ENCODE data around the gene APOBEC4. TPM values are rescaled to one million over a fixed set of nuclear protein-coding genes. Genes with fewer than 3 reads are reported as not detected.

Gene APOBEC4
- polyA plus RNA-seq, 1 experiment = not detected

GRCh38 chr1:183652107-183652506, 1.0 kb downstream of the APOBEC4 start:
- H3K27ac ChIP-seq (ENCODE audit: low read depth, low read length) = no peak overlapping the region
- ChIA-PET POLR2A (no interaction called here), CTCF (interaction anchor here (1.2 to 6.2 kb wide), 3 partner anchors 33 to 264 kb away, joined by 7 to 254 read pairs (median 126); no protein-coding TSS in a partner anchor)
- no peaks in the 10 kb centered on the region for H3K27me3 ChIP-seq (ENCODE audit: control insufficient read depth, insufficient read depth, low read length)
- no peak for TF ChIP-seq CTCF (IDR thresholded peaks at IDR 0.05; ENCODE audit: low read depth, low read length)
- no peak for DNase-seq (ENCODE audit: low read depth, low spot score)
- H3K4me3 ChIP-seq (ENCODE audit: low read depth, low read length) = no peak overlapping the region
- no peaks in the 10 kb centered on the region for H3K9me3 ChIP-seq (ENCODE audit: control insufficient read depth, insufficient read depth, low read length)

GRCh38 chr1:183651612-183652011, 1.5 kb downstream of the APOBEC4 start:
- POLR2A ChIA-PET = no interaction called here
- CTCF ChIA-PET = interaction anchor here (1.2 to 6.2 kb wide), 2 partner anchors 34 to 264 kb away, joined by 7 to 126 read pairs; no protein-coding TSS in a partner anchor
- H3K9me3 ChIP-seq (ENCODE audit: control insufficient read depth, insufficient read depth, low read length) = no peaks in the 10 kb centered on the region

GRCh38 chr1:183648042-183648441, 5.1 kb downstream of the APOBEC4 start:
- Histone ChIP-seq H3K27me3 (ENCODE audit: control insufficient read depth, insufficient read depth, low read length) (no peaks in the 10 kb centered on the region), H3K9me3 (ENCODE audit: control insufficient read depth, insufficient read depth, low read length) (no peaks in the 10 kb centered on the region), H3K27ac (ENCODE audit: low read depth, low read length) (no peak overlapping the region), H3K4me3 (ENCODE audit: low read depth, low read length) (no peak overlapping the region)
- CTCF ChIA-PET = interaction anchor here (3.2 to 5.3 kb wide), 2 partner anchors 37 to 268 kb away, joined by 15 to 24 read pairs; no protein-coding TSS in a partner anchor
- no peak for DNase-seq (ENCODE audit: low read depth, low spot score)
- no peak for TF ChIP-seq CTCF (IDR thresholded peaks at IDR 0.05; ENCODE audit: low read depth, low read length)
- POLR2A ChIA-PET = no interaction called here

More at GRCh38 chr1:183651612-183652011, 1.5 kb downstream of the APOBEC4 start:
- Histone ChIP-seq H3K27me3 (ENCODE audit: control insufficient read depth, insufficient read depth, low read length) (no peaks in the 10 kb centered on the region), H3K27ac (ENCODE audit: low read depth, low read length) (no peak overlapping the region), H3K4me3 (ENCODE audit: low read depth, low read length) (no peak overlapping the region)
- TF ChIP-seq CTCF (IDR thresholded peaks at IDR 0.05; ENCODE audit: low read depth, low read length) = no peak
- no peak for DNase-seq (ENCODE audit: low read depth, low spot score)

- POLR2A ChIA-PET = no interaction called here
- no peaks in the 10 kb centered on the region for H3K9me3 ChIP-seq (ENCODE audit: control insufficient read depth, insufficient read depth, low read length)
- CTCF ChIA-PET = interaction anchor here (0.6 to 5.3 kb wide), 4 partner anchors 9 to 1010 kb away, joined by 3 to 46 read pairs (median 20); no protein-coding TSS in a partner anchor
- no peak for DNase-seq (ENCODE audit: low read depth, low spot score)
- H3K4me3 ChIP-seq (ENCODE audit: low read depth, low read length) = no peak overlapping the region
- TF ChIP-seq CTCF (IDR thresholded peaks at IDR 0.05; ENCODE audit: low read depth, low read length) = no peak
- no peaks in the 10 kb centered on the region for H3K27me3 ChIP-seq (ENCODE audit: control insufficient read depth, insufficient read depth, low read length)
- no peak overlapping the region for H3K27ac ChIP-seq (ENCODE audit: low read depth, low read length)
Measured at GRCh38 chr1:183646776-183647175, 6.3 kb downstream of the APOBEC4 start.

GRCh38 chr1:183645531-183645930, 7.6 kb downstream of the APOBEC4 start:
- TF ChIP-seq CTCF (IDR thresholded peaks at IDR 0.05; ENCODE audit: low read depth, low read length) = no peak
- ChIA-PET CTCF (interaction anchor here (1.0 to 5.3 kb wide), 4 partner anchors 10 to 271 kb away, joined by 3 to 46 read pairs (median 18); no protein-coding TSS in a partner anchor), POLR2A (no interaction called here)
- no peaks in the 10 kb centered on the region for H3K9me3 ChIP-seq (ENCODE audit: control insufficient read depth, insufficient read depth, low read length)
- H3K4me3 ChIP-seq (ENCODE audit: low read depth, low read length) = no peak overlapping the region
- H3K27ac ChIP-seq (ENCODE audit: low read depth, low read length) = no peak overlapping the region
- H3K27me3 ChIP-seq (ENCODE audit: control insufficient read depth, insufficient read depth, low read length) = no peaks in the 10 kb centered on the region
- DNase-seq (ENCODE audit: low read depth, low spot score) = no peak
